CD4-positive, alpha-beta T cell treated with Interleukin-21 for 1 hour (primary cell): ENCODE measurements around the gene ZNF689.

ENCODE experiments used
- DNase-seq: peaks from one replicate; pipeline ENCODE4 v3.0.0-alpha.2; 2020

Gene ZNF689

GRCh38 chr16:30559690-30560089, 50.5 kb downstream of the ZNF689 start:
- DNase-seq: no peak

DNA sequence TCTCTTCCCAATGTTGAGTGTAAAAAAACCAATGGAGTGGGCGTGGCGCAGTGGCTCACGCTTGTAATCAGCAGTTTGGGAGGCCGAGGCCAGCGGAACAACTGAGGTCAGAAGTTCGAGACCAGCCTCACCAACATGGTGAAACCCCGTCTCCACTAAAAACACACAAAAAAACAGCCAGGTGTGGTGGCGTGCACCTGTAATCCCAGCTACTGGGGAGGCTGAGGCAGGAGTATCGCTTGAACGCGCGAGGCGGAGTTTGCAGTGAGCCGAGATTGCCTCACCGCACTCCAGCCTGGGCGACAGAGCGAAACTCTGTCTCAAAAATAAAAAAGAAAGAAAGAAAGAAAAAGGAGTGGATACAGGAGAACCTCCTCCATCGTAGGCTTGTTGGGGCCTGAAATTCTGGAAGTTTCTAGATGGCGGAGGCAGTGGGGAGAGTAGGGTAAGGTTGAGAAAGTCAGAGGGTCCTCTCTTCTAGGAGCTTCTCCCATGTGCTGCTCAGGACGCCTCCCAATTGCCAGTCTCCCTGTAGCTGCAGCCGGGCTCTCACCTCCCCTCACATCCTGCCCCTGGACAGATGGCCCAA, 51.3 kb downstream of the ZNF689 start:
- no peak for DNase-seq

DNA sequence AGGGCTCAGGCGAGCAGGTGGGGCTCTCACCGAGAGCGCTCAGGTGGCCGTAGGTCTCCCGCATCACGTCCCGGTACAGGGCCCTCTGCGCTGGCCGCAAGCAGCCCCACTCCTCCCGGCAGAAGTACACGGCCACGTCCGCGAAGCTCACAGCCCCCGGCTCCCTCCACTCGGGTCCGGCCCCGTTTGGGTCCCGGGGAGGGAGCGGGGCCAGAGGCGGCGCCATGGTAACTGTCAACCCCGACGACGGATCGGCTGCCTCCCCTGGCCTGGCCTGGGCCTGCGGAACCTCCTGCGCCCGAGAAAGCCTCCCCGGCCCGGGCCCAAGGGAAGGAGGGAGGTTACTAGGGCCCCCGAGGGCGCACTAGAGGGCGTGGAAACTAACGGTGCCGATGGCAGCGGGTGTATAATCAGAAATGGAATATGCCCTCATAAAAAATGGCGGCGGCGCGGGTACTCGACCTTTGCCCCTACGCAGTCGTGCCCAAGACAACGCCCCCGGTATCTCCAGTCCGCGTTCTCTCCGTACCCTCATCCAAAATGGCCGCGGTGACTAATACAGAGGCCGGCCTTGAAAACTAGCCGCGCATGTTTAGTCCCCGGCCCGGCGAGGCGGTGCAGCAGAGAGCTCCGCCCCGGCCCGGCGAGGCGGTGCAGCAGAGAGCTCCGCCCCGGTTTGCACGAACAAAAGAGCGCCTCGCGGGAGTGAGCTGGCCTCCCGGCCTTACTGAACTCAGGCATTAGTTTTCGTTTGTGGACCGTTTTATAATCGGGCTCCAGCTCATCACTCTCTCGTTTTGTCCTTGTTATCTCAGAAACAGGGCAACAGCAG, 52.0 kb downstream of the ZNF689 start, which contains the start of gene ZNF764:
TSS of gene ZNF764 (minus strand) at position 418 of the 832 bp plus-strand sequence. CDS start at position 226, 192 bp downstream.
- DNase-seq: peak; percentile 99

DNA sequence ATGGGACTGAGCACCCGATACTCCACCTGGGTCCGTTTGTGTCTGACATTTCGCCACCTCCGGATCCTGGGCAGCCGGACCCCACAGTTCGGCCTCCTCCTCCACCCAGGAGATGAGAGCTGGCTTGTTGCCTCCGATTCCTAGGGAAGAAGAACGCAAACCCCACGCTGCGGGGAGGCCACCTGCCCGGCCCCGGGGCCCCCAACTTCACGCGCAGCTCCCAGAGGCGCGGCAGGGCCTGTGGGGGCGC, 52.6 kb downstream of the ZNF689 start:
- DNase-seq: no peak

GRCh38 chr16:30556125-30556473, 54.1 kb downstream of the ZNF689 start:
- DNase-seq: no peak

- no peak for DNase-seq
Observed at GRCh38 chr16:30555315-30556124, 54.7 kb downstream of the ZNF689 start.

DNA sequence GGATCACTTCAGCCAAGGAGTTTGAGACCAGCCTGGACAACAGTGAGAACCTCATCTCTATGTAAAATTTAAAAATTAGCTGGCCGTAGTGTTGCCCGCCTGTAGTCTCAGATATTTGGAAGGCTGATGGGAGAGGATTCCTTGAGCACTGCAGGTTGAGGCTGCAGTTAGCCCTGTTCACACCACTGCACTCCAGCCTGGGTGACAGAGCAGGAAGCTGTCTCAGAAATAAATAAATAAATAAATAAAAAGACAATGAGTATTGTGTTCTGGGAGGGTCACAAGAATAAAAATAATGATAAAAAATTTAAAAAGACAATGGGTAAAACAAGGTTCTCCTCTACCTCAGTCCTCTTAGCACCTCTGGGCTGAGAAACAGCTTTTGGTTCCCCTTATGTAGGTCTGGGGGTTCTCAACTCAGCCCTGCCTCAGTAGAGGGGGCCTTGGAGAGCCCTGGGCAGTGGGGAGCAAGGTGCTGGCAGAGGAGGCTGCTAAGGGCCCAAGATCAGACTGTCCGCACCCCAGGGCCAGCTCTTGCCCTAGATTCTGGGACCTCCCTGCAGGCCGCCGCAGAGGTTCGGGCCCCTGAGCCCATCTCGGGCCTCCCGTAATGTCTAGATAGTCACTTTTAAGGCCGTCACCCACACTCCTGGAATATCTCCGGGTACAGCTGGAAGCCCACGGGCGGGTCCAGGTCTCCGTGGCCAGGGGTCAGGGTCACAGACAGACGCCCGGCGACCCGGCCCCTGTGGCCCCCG, 55.5 kb downstream of the ZNF689 start:
- DNase-seq: no peak

GRCh38 chr16:30553393-30553899, 56.7 kb downstream of the ZNF689 start:
- DNase-seq: no peak

- DNase-seq: no peak
Observed at GRCh38 chr16:30552956-30553355, 57.2 kb downstream of the ZNF689 start.
